Measurements from ENCODE around the gene KATNAL1. TPM values are rescaled to one million over a fixed set of nuclear protein-coding genes. Genes with fewer than 3 reads are reported as not detected.

The KATNAL1 gene
- total RNA-seq = 31.6 TPM
- long read RNA-seq, full-length matches to known transcripts = 9 of 24 reads
- long read RNA-seq, partial matches to known transcripts = 2 of 24 reads
- long read RNA-seq, other reads (novel, unspliced or antisense) = 13 of 24 reads

- peak; percentile 93 for DNase-seq (ENCODE audit: low spot score)
Observed at GRCh38 chr13:30307194-30307970, at the start of gene KATNAL1. TSS of gene KATNAL1 (minus strand) at chr13:30307551. CDS start at chr13:30283777, 23,774 bp downstream.

- DNase-seq (ENCODE audit: low spot score) = no peak
Observed at GRCh38 chr13:30355839-30356238, 48.5 kb upstream of the KATNAL1 start.

- DNase-seq (ENCODE audit: low spot score) = no peak
Observed at GRCh38 chr13:30355384-30355699, 48.0 kb upstream of the KATNAL1 start.

GRCh38 chr13:30354493-30355383 lies 47.4 kb upstream of the KATNAL1 start:
- DNase-seq (ENCODE audit: low spot score) = no peak

GRCh38 chr13:30353471-30354215 lies 46.3 kb upstream of the KATNAL1 start:
- no peak for DNase-seq (ENCODE audit: low spot score)

- DNase-seq (ENCODE audit: low spot score) = no peak
Observed at GRCh38 chr13:30353060-30353459, 45.7 kb upstream of the KATNAL1 start.

GRCh38 chr13:30352121-30352520 lies 44.8 kb upstream of the KATNAL1 start:
- DNase-seq (ENCODE audit: low spot score) = no peak

GRCh38 chr13:30346789-30347167 lies 39.4 kb upstream of the KATNAL1 start:
- DNase-seq (ENCODE audit: low spot score) = no peak

- no peak for DNase-seq (ENCODE audit: low spot score)
Observed at GRCh38 chr13:30346153-30346788, 38.9 kb upstream of the KATNAL1 start.

GRCh38 chr13:30345426-30346100 lies 38.2 kb upstream of the KATNAL1 start:
- DNase-seq (ENCODE audit: low spot score) = no peak

GRCh38 chr13:30341815-30342570 lies 34.6 kb upstream of the KATNAL1 start:
- DNase-seq (ENCODE audit: low spot score) = no peak

- DNase-seq (ENCODE audit: low spot score) = no peak
Observed at GRCh38 chr13:30340331-30341250, 33.2 kb upstream of the KATNAL1 start.

GRCh38 chr13:30339738-30340330 lies 32.5 kb upstream of the KATNAL1 start:
- DNase-seq (ENCODE audit: low spot score) = no peak

GRCh38 chr13:30338952-30339351 lies 31.6 kb upstream of the KATNAL1 start:
- no peak for DNase-seq (ENCODE audit: low spot score)

GRCh38 chr13:30338331-30338851 lies 31.0 kb upstream of the KATNAL1 start:
- DNase-seq (ENCODE audit: low spot score) = no peak

GRCh38 chr13:30337061-30337610 lies 29.8 kb upstream of the KATNAL1 start:
- no peak for DNase-seq (ENCODE audit: low spot score)

GRCh38 chr13:30334663-30335386 lies 27.5 kb upstream of the KATNAL1 start:
- DNase-seq (ENCODE audit: low spot score) = no peak

Measured in mesenteric fat pad (tissue), 1 donor.